Breast epithelium (tissue), 4 donors: ENCODE results near the gene COG1. TPM values are rescaled to one million over a fixed set of nuclear protein-coding genes. Genes with fewer than 3 reads are reported as not detected.
A peak's percentile ranks its signal among the peaks of the same experiment; 100 is the strongest.
"Not testable (repeated sequence)": the region's sequence is repeated elsewhere in the genome, so short reads cannot be mapped to it uniquely, and the experiment has no call there.

Experiments
- DNase-seq, 2 donors: peaks; one replicate each; pipeline ENCODE4 v3.0.0-alpha.2; 2019; ENCODE audit warnings: low spot score in 2 of 2
- H3K27ac ChIP-seq, 2 donors: fragments of 200-600 bp; sonication (generic) in 1 of 2; one replicate each; pipeline ENCODE4 v1.5.1; 2016 to 2019; ENCODE audit warnings: mild to moderate bottlenecking in 1 of 2
- H3K27me3 ChIP-seq, 2 donors: fragments of 200-600 bp; sonication (generic) in 1 of 2; one replicate each; pipeline versions ENCODE4 v1.5.1 to v1.6.0; 2017 to 2019; ENCODE audit warnings: control low read depth in 1 of 2, mild to moderate bottlenecking in 1 of 2
- H3K36me3 ChIP-seq: fragments of 200-600 bp; one replicate; pipeline ENCODE4 v1.5.1; 2019
- H3K4me1 ChIP-seq, 2 donors: fragments of 200-600 bp; sonication (generic); one replicate each; pipeline ENCODE4 v1.5.1; 2016 to 2019; ENCODE audit warnings: control low read depth in 1 of 2
- H3K4me3 ChIP-seq, 3 donors: fragments of 200-600 bp; sonication (generic); 1 replicate in 2 of 3; 2 replicates in 1 of 3; pipeline ENCODE4 v1.5.1; 2016 to 2019; ENCODE audit warnings: mild to moderate bottlenecking in 3 of 3, moderate library complexity in 2 of 3
- H3K9me3 ChIP-seq, 2 donors: fragments of 200-600 bp; sonication (generic) in 1 of 2; one replicate each; pipeline ENCODE4 v1.5.1; 2016 to 2019; ENCODE audit warnings: control low read depth in 1 of 2
- POLR2A ChIP-seq: fragments of 450-650 bp; IDR thresholded peaks from one replicate; pipeline ENCODE4 v1.6.1; 2016; ENCODE audit warnings: antibody characterized with exemption, mild to moderate bottlenecking, moderate library complexity
- POLR2AphosphoS5 ChIP-seq, 3 donors: sonication (generic); formaldehyde crosslinking; IDR thresholded peaks; one replicate each; pipeline ENCODE4 v1.6.1; 2017; ENCODE audit warnings: antibody characterized with exemption in 3 of 3
- intact Hi-C: fragments of 100-400 bp; cut with DNase I; formaldehyde crosslinking; loops from one replicate; pipeline ENCODE4 v1.15.1; 2023; ENCODE audit warnings: low total_unique reads
- total RNA-seq, 3 donors: library from RNA; depleted of rRNA; stranded (reverse); fragments of >200 nt; gene quantifications; one replicate each; pipeline ENCODE4 v1.1.0, GENCODE V29; 2016
- TF ChIP-seq, protein P1 (sequence below), 3 donors: fragments of 450-650 bp; IDR thresholded peaks; one replicate each; pipeline ENCODE4 v1.5.1; 2016 to 2017; ENCODE audit warnings: antibody characterized with exemption in 3 of 3, mild to moderate bottlenecking in 3 of 3, moderate library complexity in 3 of 3

COG1 gene, protein sequence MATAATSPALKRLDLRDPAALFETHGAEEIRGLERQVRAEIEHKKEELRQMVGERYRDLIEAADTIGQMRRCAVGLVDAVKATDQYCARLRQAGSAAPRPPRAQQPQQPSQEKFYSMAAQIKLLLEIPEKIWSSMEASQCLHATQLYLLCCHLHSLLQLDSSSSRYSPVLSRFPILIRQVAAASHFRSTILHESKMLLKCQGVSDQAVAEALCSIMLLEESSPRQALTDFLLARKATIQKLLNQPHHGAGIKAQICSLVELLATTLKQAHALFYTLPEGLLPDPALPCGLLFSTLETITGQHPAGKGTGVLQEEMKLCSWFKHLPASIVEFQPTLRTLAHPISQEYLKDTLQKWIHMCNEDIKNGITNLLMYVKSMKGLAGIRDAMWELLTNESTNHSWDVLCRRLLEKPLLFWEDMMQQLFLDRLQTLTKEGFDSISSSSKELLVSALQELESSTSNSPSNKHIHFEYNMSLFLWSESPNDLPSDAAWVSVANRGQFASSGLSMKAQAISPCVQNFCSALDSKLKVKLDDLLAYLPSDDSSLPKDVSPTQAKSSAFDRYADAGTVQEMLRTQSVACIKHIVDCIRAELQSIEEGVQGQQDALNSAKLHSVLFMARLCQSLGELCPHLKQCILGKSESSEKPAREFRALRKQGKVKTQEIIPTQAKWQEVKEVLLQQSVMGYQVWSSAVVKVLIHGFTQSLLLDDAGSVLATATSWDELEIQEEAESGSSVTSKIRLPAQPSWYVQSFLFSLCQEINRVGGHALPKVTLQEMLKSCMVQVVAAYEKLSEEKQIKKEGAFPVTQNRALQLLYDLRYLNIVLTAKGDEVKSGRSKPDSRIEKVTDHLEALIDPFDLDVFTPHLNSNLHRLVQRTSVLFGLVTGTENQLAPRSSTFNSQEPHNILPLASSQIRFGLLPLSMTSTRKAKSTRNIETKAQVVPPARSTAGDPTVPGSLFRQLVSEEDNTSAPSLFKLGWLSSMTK
- 10 to 100 TPM; 22.9 to 40.3 (median 36.1) TPM for total RNA-seq

DNA sequence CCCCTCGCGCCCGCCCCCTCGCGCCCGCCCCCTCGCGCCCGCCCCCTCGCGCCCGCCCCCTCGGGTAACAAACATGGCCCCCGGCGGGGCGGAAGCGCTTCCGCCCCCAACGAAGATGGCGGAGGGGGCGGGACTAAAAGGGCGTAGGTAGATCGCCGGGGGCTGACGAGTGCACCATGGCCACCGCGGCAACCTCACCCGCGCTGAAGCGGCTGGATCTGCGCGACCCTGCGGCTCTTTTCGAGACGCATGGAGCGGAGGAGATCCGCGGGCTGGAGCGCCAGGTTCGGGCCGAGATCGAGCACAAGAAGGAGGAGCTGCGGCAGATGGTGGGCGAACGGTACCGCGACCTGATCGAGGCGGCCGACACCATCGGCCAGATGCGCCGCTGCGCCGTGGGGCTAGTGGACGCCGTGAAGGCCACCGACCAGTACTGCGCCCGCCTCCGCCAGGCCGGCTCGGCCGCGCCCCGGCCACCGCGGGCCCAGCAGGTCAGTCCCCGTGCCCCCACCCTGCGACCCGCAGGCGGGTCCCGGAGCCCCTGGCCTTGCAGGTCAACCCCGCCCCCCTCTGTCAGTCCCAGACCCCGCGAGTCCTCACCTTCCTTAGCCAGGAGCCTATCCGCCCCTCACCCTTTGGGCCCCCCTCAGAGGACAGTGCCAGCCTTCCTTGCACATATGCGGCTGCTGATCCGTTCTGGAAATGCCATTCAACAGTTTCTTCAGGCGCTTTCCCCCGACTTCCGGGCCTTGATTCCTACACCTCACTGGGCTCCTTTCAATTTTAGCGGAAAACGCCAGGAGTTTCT lies at the start of gene COG1:
Gene COG1, plus strand, starts transcription at position 162 of the 808 bp plus-strand sequence. Its CDS starts 15 bp downstream, at position 177.
- DNase-seq: peak; percentile 74 to 85
- H3K27ac ChIP-seq: peak within 1 kb of the TSS; percentile 87 to 94
- H3K36me3 ChIP-seq: peaks cover 5% of the 10 kb centered on the region
- H3K27me3 ChIP-seq: no peaks in the 10 kb centered on the region
- no peaks in the 10 kb centered on the region for H3K9me3 ChIP-seq
- no peak for TF ChIP-seq POLR2A
- peak in 1 of 3 donors; percentile 69 for TF ChIP-seq POLR2AphosphoS5 (IDR thresholded peaks at IDR 0.05)
- peak within 1 kb of the TSS; percentile 87 to 99 (median 87) for H3K4me3 ChIP-seq
- intact Hi-C loops: no loop called here
- peaks cover 4 to 6% of the 10 kb centered on the region in 2 donors for H3K4me1 ChIP-seq

DNA sequence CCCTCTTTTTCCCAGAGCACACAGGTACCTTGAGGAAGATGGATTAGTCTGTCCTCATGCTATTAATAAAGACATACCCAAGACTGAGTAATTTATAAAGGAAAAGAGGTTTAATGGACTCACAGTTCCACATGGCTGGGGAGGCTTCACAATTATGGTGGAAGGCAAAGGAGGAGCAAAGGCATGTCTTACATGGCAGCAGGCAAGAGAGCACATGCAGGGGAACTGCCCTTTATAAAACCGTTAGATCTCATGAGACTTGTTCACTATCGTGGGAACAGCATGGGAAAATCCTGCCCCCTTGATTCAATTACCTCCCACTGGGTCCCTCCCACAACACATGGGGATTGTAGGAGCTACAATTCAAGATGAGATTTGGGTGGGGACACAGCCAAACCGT lies 48.6 kb upstream of the COG1 start:
- DNase-seq, H3K27me3 ChIP-seq, H3K4me3 ChIP-seq, H3K36me3 ChIP-seq, H3K27ac ChIP-seq, H3K4me1 ChIP-seq, intact Hi-C loops, H3K9me3 ChIP-seq: not testable (repeated sequence)

DNA sequence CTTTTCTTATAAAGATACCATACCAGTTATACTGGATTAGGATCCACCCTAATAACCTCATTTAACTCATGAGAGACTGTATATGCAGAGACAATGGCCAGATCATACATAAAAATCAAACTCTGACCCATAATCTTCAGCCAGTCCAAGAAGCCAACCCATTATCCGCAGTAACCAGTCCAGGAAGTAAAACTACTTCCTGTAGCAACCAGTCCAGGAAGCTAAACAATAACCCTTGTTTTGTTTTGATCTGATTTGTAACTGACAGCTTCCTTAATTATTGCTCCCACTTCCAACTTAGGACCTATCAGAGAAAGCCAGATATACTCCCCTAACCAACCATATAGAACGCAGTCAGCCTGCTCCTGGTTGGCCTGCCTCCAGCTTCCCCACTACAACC lies 47.2 kb upstream of the COG1 start:
- Histone ChIP-seq H3K4me1 (no peaks in the 10 kb centered on the region), H3K9me3 (peaks cover 4 to 6% of the 10 kb centered on the region in 2 donors), H3K27ac (no peak overlapping the region), H3K4me3 (no peak overlapping the region), H3K36me3 (no peaks in the 10 kb centered on the region), H3K27me3 (no peaks in the 10 kb centered on the region)
- no peak for TF ChIP-seq POLR2AphosphoS5 (IDR thresholded peaks at IDR 0.05)
- no peak for TF ChIP-seq POLR2A
- TF ChIP-seq, protein P1, sequence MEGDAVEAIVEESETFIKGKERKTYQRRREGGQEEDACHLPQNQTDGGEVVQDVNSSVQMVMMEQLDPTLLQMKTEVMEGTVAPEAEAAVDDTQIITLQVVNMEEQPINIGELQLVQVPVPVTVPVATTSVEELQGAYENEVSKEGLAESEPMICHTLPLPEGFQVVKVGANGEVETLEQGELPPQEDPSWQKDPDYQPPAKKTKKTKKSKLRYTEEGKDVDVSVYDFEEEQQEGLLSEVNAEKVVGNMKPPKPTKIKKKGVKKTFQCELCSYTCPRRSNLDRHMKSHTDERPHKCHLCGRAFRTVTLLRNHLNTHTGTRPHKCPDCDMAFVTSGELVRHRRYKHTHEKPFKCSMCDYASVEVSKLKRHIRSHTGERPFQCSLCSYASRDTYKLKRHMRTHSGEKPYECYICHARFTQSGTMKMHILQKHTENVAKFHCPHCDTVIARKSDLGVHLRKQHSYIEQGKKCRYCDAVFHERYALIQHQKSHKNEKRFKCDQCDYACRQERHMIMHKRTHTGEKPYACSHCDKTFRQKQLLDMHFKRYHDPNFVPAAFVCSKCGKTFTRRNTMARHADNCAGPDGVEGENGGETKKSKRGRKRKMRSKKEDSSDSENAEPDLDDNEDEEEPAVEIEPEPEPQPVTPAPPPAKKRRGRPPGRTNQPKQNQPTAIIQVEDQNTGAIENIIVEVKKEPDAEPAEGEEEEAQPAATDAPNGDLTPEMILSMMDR (IDR thresholded peaks at IDR 0.05): no peak
- intact Hi-C loops: no loop called here
- DNase-seq: no peak

DNA sequence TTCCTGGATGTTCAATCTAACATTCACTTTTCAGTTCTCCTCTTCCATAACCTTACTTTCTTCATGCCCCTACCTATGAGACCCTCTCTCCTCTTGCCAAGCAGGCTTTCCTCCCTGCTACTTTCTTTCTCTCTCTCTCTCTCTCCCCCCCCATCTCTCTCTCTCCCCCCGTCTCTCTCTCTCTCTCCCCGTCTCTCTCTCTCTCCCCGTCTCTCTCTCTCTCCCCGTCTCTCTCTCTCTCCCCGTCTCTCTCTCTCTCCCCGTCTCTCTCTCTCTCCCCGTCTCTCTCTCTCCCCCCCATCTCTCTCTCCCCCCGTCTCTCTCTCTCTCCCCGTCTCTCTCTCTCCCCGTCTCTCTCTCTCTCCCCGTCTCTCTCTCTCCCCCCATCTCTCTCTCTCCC lies 45.1 kb upstream of the COG1 start:
- H3K4me1 ChIP-seq, DNase-seq, intact Hi-C loops, H3K36me3 ChIP-seq, H3K4me3 ChIP-seq, H3K9me3 ChIP-seq, H3K27me3 ChIP-seq, H3K27ac ChIP-seq: not testable (repeated sequence)

DNA sequence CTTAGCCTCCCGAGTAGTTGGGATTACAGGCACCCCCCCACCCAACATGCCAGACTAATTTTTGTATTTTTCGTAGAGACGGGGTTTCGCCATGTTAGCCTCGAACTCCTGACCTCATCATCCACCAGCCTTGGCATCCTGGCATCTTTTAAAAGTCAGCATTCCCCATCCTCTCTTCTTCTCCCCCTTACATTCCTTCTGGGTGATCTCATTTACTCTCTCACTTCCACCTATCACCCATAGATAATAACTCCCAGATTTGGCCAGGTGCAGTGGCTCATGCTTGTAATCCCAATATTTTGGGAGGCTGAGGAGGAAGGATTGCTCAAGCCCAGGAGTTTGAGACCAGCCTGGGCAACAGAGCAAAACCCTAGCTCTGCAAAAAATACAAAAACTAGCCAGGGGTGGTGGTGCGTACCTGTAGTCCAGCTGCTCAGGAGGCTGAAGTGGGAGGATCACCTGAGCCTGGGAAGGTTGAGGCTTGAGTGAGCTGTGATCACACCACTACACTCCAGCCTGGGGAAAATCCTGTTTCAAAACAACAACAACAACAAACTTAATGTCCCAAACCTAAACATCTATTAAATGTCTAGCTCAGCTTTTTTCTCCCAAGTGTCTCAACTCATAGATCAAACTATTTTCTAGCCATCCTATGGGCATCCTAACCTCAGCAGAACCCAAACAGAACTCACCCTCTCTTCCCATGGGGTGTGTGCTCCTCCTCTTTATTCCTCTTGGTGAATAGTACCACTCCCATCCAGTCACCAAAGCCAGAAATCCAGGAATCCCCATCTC lies 44.1 kb upstream of the COG1 start:
- Histone ChIP-seq H3K27ac (no peak overlapping the region), H3K4me3 (no peak overlapping the region), H3K27me3 (no peaks in the 10 kb centered on the region), H3K4me1 (no peaks in the 10 kb centered on the region), H3K9me3 (peaks cover 4 to 6% of the 10 kb centered on the region in 2 donors), H3K36me3 (no peaks in the 10 kb centered on the region)
- DNase-seq: no peak
- TF ChIP-seq POLR2A: no peak
- TF ChIP-seq POLR2AphosphoS5 (IDR thresholded peaks at IDR 0.05): no peak
- TF ChIP-seq, protein P1 (IDR thresholded peaks at IDR 0.05): no peak
- intact Hi-C loops: no loop called here

DNA sequence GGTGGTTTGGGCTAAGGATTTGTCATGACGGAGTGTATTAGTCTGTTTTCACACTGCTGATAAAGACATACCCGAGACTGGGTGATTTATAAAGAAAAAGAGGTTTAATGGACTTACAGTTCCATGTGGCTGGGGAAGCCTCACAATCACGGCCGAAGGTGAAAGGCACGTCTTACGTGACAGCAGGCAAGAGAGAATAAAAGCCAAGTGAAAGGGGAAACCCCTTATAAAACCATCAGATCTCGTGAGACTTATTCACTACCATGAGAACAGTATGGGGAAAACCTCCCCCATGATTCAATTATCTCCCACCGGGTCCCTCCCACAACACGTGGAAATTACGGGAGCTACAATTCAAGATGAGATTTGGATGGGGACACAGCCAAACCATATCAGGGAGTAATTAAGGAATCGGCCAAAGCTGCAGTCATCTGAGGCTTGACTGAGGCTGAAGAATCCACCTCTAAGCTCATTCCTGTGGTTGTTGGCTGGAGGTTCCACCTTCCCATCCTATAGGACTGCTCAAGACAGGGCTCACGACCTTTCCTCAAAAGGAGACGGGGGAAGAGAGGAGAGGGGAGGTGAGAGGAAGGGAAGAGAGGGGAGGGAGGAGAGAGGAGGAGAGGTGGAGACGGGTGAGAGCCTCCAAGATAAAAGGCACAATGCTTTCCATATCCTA lies 42.1 kb upstream of the COG1 start:
- H3K27me3 ChIP-seq, DNase-seq, H3K9me3 ChIP-seq, H3K27ac ChIP-seq, H3K36me3 ChIP-seq, intact Hi-C loops, H3K4me1 ChIP-seq, H3K4me3 ChIP-seq: not testable (repeated sequence)
